IMR-90 (cell line): ENCODE data around the gene SUPT3H. TPM values are rescaled to one million over a fixed set of nuclear protein-coding genes. Genes with fewer than 3 reads are reported as not detected.

Source experiments
- ATAC-seq: fragments of 200-7000 bp; cut with Tn5 transposase; 2 replicates; pipeline ENCODE4 v1.9.1; 2020; ENCODE audit warnings: low read depth, mild to moderate bottlenecking, moderate library complexity
- BruUV-seq: library from RNA; stranded (reverse); fragments of 400-500 nt; replicated peaks from 2 replicates; lab custom pipeline; 2021; lab: Mats Ljungman, UMichigan
- CTCF ChIA-PET: fragments of 300-600 bp; formaldehyde crosslinking; extraction: SDS; loops from one replicate; lab custom pipeline; 2021; ENCODE audit warnings: antibody characterized with exemption; lab: Yijun Ruan, JAX
- POLR2A ChIA-PET: fragments of 300-600 bp; sonication (Branson Sonifier 250); formaldehyde crosslinking; loops from one replicate; lab custom pipeline; 2022; ENCODE audit warnings: antibody characterized with exemption; ENCODE audit not compliant: unreplicated experiment; lab: Charles Lee
- DNase-seq: peaks from one replicate; pipeline ENCODE4 v3.0.0; 2013
- H2AFZ ChIP-seq: replicated peaks from 2 replicates; pipeline ENCODE3; 2013; ENCODE audit warnings: low read length, mild to moderate bottlenecking; ENCODE audit not compliant: poor library complexity
- H2AK5ac ChIP-seq: 2 replicates; pipeline ENCODE4 v1.6.1; 2013; ENCODE audit warnings: low read depth, low read length, inconsistent platforms
- H2AK9ac ChIP-seq: replicated peaks from 2 replicates; pipeline ENCODE3; 2013; ENCODE audit warnings: mild to moderate bottlenecking, low read depth, low read length, moderate library complexity; ENCODE audit not compliant: poor library complexity
- H2BK120ac ChIP-seq: 2 replicates; pipeline ENCODE4 v1.6.1; 2013; ENCODE audit warnings: low read depth, low read length, inconsistent platforms
- H2BK15ac ChIP-seq: 3 replicates; pipeline ENCODE4 v1.6.1; 2013; ENCODE audit warnings: low read depth, low read length, inconsistent platforms
- H2BK20ac ChIP-seq: 2 replicates; pipeline ENCODE4 v1.6.1; 2013; ENCODE audit warnings: low read depth, mild to moderate bottlenecking, inconsistent platforms, low read length, moderate library complexity
- H2BK5ac ChIP-seq: 2 replicates; pipeline ENCODE4 v1.6.1; 2013; ENCODE audit warnings: mild to moderate bottlenecking, low read depth, low read length, inconsistent platforms; ENCODE audit not compliant: poor library complexity, severe bottlenecking
- H3K14ac ChIP-seq: replicated peaks from 2 replicates; pipeline ENCODE4 v1.6.1; 2013; ENCODE audit warnings: low read depth, low read length, inconsistent platforms
- H3K18ac ChIP-seq: 2 replicates; pipeline ENCODE4 v1.6.1; 2013; ENCODE audit warnings: low read depth, low read length, control low read depth
- H3K23ac ChIP-seq: 2 replicates; pipeline ENCODE4 v1.6.1; 2013; ENCODE audit warnings: low read depth, low read length, inconsistent platforms
- H3K27ac ChIP-seq: 2 replicates; pipeline ENCODE4 v1.5.1; 2013; ENCODE audit warnings: mild to moderate bottlenecking, control low read depth, low read length; ENCODE audit not compliant: insufficient read depth
- H3K27me3 ChIP-seq: 2 replicates; pipeline ENCODE4 v1.6.1; 2013; ENCODE audit warnings: low read length; ENCODE audit not compliant: control insufficient read depth, insufficient read depth
- H3K36me3 ChIP-seq: 2 replicates; pipeline ENCODE4 v1.6.1; 2013; ENCODE audit warnings: low read length, mixed read lengths; ENCODE audit not compliant: control insufficient read depth, insufficient read depth
- H3K4ac ChIP-seq: 2 replicates; pipeline ENCODE4 v1.6.1; 2013; ENCODE audit warnings: low read depth, low read length, inconsistent platforms
- H3K4me1 ChIP-seq: 2 replicates; pipeline ENCODE4 v1.6.1; 2013; ENCODE audit warnings: low read length, mixed read lengths; ENCODE audit not compliant: control insufficient read depth, insufficient read depth
- H3K4me2 ChIP-seq: 2 replicates; pipeline ENCODE4 v1.6.1; 2013; ENCODE audit warnings: low read depth, mild to moderate bottlenecking, control low read depth, low read length, moderate library complexity
- H3K4me3 ChIP-seq: 2 replicates; pipeline ENCODE4 v1.5.1; 2013; ENCODE audit warnings: low read depth, mild to moderate bottlenecking, control low read depth, low read length, moderate library complexity; ENCODE audit not compliant: insufficient read depth
- H3K56ac ChIP-seq: 2 replicates; pipeline ENCODE4 v1.6.1; 2013; ENCODE audit warnings: low read length, inconsistent platforms; ENCODE audit not compliant: insufficient read depth; ENCODE audit errors: extremely low read depth
- H3K79me1 ChIP-seq, 2 experiments: 2 replicates each; pipeline ENCODE4 v1.6.1; 2013; ENCODE audit warnings: low read length in 2 of 2, inconsistent platforms in 1 of 2, low read depth in 1 of 2
- H3K9ac ChIP-seq: 2 replicates; pipeline ENCODE4 v1.6.1; 2013; ENCODE audit warnings: low read depth, low read length, control low read depth
- H3K9me1 ChIP-seq: 2 replicates; pipeline ENCODE4 v1.6.1; 2013; ENCODE audit warnings: low read length, inconsistent platforms; ENCODE audit not compliant: insufficient read depth
- H3K9me3 ChIP-seq: 2 replicates; pipeline ENCODE4 v1.6.1; 2013; ENCODE audit warnings: low read length; ENCODE audit not compliant: control insufficient read depth, insufficient read depth
- H4K20me1 ChIP-seq: 2 replicates; pipeline ENCODE4 v1.6.1; 2013; ENCODE audit warnings: low read length, inconsistent platforms; ENCODE audit not compliant: insufficient read depth
- H4K5ac ChIP-seq: 2 replicates; pipeline ENCODE4 v1.6.1; 2013; ENCODE audit warnings: mild to moderate bottlenecking, low read depth, low read length, control low read depth
- H4K8ac ChIP-seq, 2 experiments: 2 replicates each; pipeline ENCODE4 v1.6.1; 2013; ENCODE audit warnings: low read depth in 2 of 2, low read length in 2 of 2, control low read depth in 1 of 2, inconsistent platforms in 1 of 2
- H4K91ac ChIP-seq: 2 replicates; pipeline ENCODE4 v1.6.1; 2013; ENCODE audit warnings: low read depth, low read length, inconsistent platforms; ENCODE audit not compliant: insufficient read depth
- BHLHE40 ChIP-seq: fragments of 150-350 bp; IDR thresholded peaks from 2 replicates; pipeline ENCODE4 v1.6.1; 2016; ENCODE audit warnings: mild to moderate bottlenecking, low read depth, low read length
- FOS ChIP-seq: fragments of 150-350 bp; IDR thresholded peaks from 2 replicates; pipeline ENCODE4 v1.6.1; 2016; ENCODE audit warnings: low read depth, low read length
- MAFK ChIP-seq: IDR thresholded peaks from 2 replicates; pipeline ENCODE4 v1.6.1; 2012; ENCODE audit warnings: low read depth, low read length, improper control_type of control experiment
- MAZ ChIP-seq: IDR thresholded peaks from 2 replicates; pipeline ENCODE4 v1.6.1; 2012; ENCODE audit warnings: low read depth, mild to moderate bottlenecking, low read length, improper control_type of control experiment, moderate library complexity, borderline replicate concordance
- MXI1 ChIP-seq: IDR thresholded peaks from 2 replicates; pipeline ENCODE4 v1.6.1; 2012; ENCODE audit warnings: low read depth, mild to moderate bottlenecking, low read length, moderate library complexity, borderline replicate concordance
- NFE2L2 ChIP-seq: fragments of 150-350 bp; IDR thresholded peaks from 2 replicates; pipeline ENCODE4 v1.6.1; 2016; ENCODE audit warnings: low read depth, mild to moderate bottlenecking, low read length
- RAD21 ChIP-seq: IDR thresholded peaks from 2 replicates; pipeline ENCODE4 v1.6.1; 2012; ENCODE audit warnings: low read length, improper control_type of control experiment
- RCOR1 ChIP-seq: IDR thresholded peaks from 2 replicates; pipeline ENCODE4 v1.6.1; 2012; ENCODE audit warnings: mild to moderate bottlenecking, low read length, improper control_type of control experiment; ENCODE audit not compliant: insufficient replicate concordance
- RFX5 ChIP-seq: IDR thresholded peaks from 2 replicates; pipeline ENCODE4 v1.8.0; 2012; ENCODE audit warnings: low read depth, mild to moderate bottlenecking, low read length, moderate library complexity
- SMC3 ChIP-seq: fragments of 150-350 bp; IDR thresholded peaks from 2 replicates; pipeline ENCODE4 v1.6.1; 2016; ENCODE audit warnings: low read depth, mild to moderate bottlenecking, antibody characterized with exemption, low read length, moderate library complexity
- USF2 ChIP-seq: fragments of 150-350 bp; IDR thresholded peaks from 2 replicates; pipeline ENCODE4 v1.6.1; 2017; ENCODE audit warnings: mild to moderate bottlenecking, antibody characterized with exemption, low read length, low read depth
- WGBS, 2 experiments: methylation state at CpG; one replicate each; pipeline versions ENCODE4 v1.1.5 to v1.1.7; 2013; ENCODE audit warnings: missing lambda C conversion rate in 2 of 2; ENCODE audit not compliant: insufficient read length in 1 of 2; ENCODE audit errors: extremely low coverage in 2 of 2; 5-methylcytosine and 5-hydroxymethylcytosine counted together
- dilution Hi-C: fragments of 300-500 bp; cut with HindIII; formaldehyde crosslinking; loops from one replicate; pipeline ENCODE4 v1.14.3; 2018; ENCODE audit warnings: low sequenced_read_pairs; ENCODE audit not compliant: unreplicated experiment
- in situ Hi-C: fragments of 300-500 bp; cut with MboI; formaldehyde crosslinking; loops from 3 replicates; pipeline ENCODE4 v1.14.3; 2019; ENCODE audit warnings: low sequenced_read_pairs, inconsistent platforms, mixed read lengths
- intact Hi-C: fragments of 100-400 bp; cut with micrococcal nuclease; formaldehyde crosslinking; loops from 2 replicates; pipeline ENCODE4 v1.10.0; 2022
- polyA plus RNA-seq, 3 experiments: library from polyadenylated mRNA; depleted of rRNA; stranded (reverse); fragments of >200 nt; gene quantifications; 2 replicates each; pipeline ENCODE4 v1.2.3, GENCODE V29; 2012; ENCODE audit warnings: low replicate concordance in 1 of 3
- total RNA-seq: library from RNA; depleted of rRNA; stranded (reverse); fragments of >200 nt; gene quantifications from 2 replicates; pipeline ENCODE4 v1.2.3, GENCODE V29; 2012
- TF ChIP-seq, protein P1 (sequence below): conservative IDR thresholded peaks from 2 replicates; pipeline ENCODE4 v1.5.1; 2012; ENCODE audit warnings: mild to moderate bottlenecking, low read depth, low read length, improper control_type of control experiment
- TF ChIP-seq, protein P2 (sequence below): fragments of 150-350 bp; IDR thresholded peaks from 2 replicates; pipeline ENCODE4 v1.6.1; 2016; ENCODE audit warnings: low read depth, mild to moderate bottlenecking, low read length, moderate library complexity, borderline replicate concordance

The SUPT3H gene
- total and polyA plus RNA-seq, 2 of the 4 experiments (the other 2 are of a cell fraction) = 4.5 to 5.0 TPM

- dilution Hi-C loops (no loop called here), intact Hi-C loops (loop anchor here (5.0 to 10.0 kb wide), 2 partner anchors 299 to 414 kb away; partner anchors contain the start of gene SUPT3H), in situ Hi-C loops (loop anchor here (25.0 kb wide), 1 partner anchor 634 kb away; no protein-coding TSS in a partner anchor)
- Histone ChIP-seq H2AFZ (no peak overlapping the region), H4K91ac (no peak overlapping the region), H3K36me3 (no peaks in the 10 kb centered on the region), H2BK120ac (no peak overlapping the region), H3K4me2 (no peak overlapping the region), H3K4me3 (no peak overlapping the region), H3K4ac (no peak overlapping the region), H2BK15ac (no peak overlapping the region), H3K27me3 (no peaks in the 10 kb centered on the region), H3K4me1 (peaks cover 2% of the 10 kb centered on the region), H3K14ac (no peak overlapping the region), H2AK9ac (no peak overlapping the region), H4K20me1 (no peaks in the 10 kb centered on the region), H3K27ac (no peak overlapping the region), H3K9me1 (no peaks in the 10 kb centered on the region), H3K9ac (no peak overlapping the region), H3K18ac (no peak overlapping the region), H2AK5ac (no peak overlapping the region), H4K5ac (no peak overlapping the region), H3K9me3 (peaks cover 9% of the 10 kb centered on the region), H3K79me1 (no peaks in the 10 kb centered on the region), H3K23ac (no peak overlapping the region), H3K56ac (no peak overlapping the region), H4K8ac (no peak overlapping the region), H2BK5ac (no peak overlapping the region), H2BK20ac (no peak overlapping the region)
- ChIA-PET POLR2A (no interaction called here), CTCF (no interaction called here)
- TF ChIP-seq MAFK = no peak
- TF ChIP-seq, protein P1, sequence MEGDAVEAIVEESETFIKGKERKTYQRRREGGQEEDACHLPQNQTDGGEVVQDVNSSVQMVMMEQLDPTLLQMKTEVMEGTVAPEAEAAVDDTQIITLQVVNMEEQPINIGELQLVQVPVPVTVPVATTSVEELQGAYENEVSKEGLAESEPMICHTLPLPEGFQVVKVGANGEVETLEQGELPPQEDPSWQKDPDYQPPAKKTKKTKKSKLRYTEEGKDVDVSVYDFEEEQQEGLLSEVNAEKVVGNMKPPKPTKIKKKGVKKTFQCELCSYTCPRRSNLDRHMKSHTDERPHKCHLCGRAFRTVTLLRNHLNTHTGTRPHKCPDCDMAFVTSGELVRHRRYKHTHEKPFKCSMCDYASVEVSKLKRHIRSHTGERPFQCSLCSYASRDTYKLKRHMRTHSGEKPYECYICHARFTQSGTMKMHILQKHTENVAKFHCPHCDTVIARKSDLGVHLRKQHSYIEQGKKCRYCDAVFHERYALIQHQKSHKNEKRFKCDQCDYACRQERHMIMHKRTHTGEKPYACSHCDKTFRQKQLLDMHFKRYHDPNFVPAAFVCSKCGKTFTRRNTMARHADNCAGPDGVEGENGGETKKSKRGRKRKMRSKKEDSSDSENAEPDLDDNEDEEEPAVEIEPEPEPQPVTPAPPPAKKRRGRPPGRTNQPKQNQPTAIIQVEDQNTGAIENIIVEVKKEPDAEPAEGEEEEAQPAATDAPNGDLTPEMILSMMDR = no peak
- no peak for TF ChIP-seq USF2
- TF ChIP-seq MXI1 = no peak
- no peak for TF ChIP-seq SMC3
- TF ChIP-seq RFX5 = no peak
- TF ChIP-seq NFE2L2 = no peak
- TF ChIP-seq RCOR1 = no peak
- TF ChIP-seq BHLHE40 = no peak
- TF ChIP-seq RAD21 = no peak
- TF ChIP-seq, protein P2, sequence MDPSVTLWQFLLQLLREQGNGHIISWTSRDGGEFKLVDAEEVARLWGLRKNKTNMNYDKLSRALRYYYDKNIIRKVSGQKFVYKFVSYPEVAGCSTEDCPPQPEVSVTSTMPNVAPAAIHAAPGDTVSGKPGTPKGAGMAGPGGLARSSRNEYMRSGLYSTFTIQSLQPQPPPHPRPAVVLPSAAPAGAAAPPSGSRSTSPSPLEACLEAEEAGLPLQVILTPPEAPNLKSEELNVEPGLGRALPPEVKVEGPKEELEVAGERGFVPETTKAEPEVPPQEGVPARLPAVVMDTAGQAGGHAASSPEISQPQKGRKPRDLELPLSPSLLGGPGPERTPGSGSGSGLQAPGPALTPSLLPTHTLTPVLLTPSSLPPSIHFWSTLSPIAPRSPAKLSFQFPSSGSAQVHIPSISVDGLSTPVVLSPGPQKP = no peak
- TF ChIP-seq FOS = no peak
- no peak for TF ChIP-seq MAZ
- DNase-seq = no peak
- no peak for ATAC-seq
- WGBS, 2 experiments = no CpG with 5 or more reads among the region's 3 CpGs
- no TSS peak for BruUV-seq
These were observed 299.3 kb downstream of the SUPT3H start for GRCh38 chr6:45078432-45078831.
